Astrocyte (in vitro differentiated cells and primary cell): ENCODE measurements around the gene HACL1.
"Not testable (repeated sequence)": the region's sequence is repeated elsewhere in the genome, so short reads cannot be mapped to it uniquely, and the experiment has no call there.

Source experiments
- CTCF ChIP-seq: IDR thresholded peaks from 2 replicates; pipeline ENCODE4 v1.5.1; 2011; ENCODE audit warnings: low read depth, mild to moderate bottlenecking, inconsistent platforms, low read length, moderate library complexity; ENCODE audit not compliant: insufficient read depth
- EZH2 ChIP-seq: IDR thresholded peaks from 2 replicates; pipeline ENCODE4 v1.6.1; 2012; ENCODE audit warnings: mild to moderate bottlenecking, low read length, inconsistent platforms; ENCODE audit not compliant: insufficient read depth

DNA sequence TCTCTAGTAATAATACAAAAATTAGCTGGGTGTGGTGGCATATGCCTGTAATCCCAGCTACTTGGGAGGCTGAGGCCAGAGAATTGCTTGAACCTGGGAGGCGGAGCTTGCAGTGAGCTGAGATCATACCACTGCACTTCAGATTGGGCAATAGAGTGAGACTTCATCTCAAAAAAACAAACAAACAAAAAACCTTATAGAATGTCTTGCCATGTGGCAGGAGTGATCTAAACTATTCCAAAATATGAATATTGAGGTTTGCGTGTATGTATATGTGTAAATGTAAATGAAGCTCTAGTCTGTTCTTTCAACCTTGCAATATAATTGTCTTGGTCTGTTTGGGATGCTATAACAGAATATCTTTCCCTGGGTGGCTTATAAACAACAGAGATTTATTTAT lies 68.8 kb downstream of the HACL1 start:
- not testable (repeated sequence) for TF ChIP-seq CTCF, EZH2
